Stimulated activated CD8-positive, alpha-beta memory T cell treated with anti-CD3 and anti-CD28 coated beads, Interleukin-4, amount 100 ng/mL, for 1 hour (primary cell): ENCODE results near the gene HHIPL1.

Experiments
- DNase-seq, 2 donors: peaks; one replicate each; pipeline ENCODE4 v3.0.0-alpha.2; 2020; ENCODE audit warnings: low read depth in 2 of 2, low spot score in 1 of 2

The HHIPL1 gene

GRCh38 chr14:99644723-99645544 lies at the start of gene HHIPL1:
HHIPL1 (plus strand) TSS chr14:99645129; CDS start chr14:99645208, 79 bp downstream.
- DNase-seq = no peak

GRCh38 chr14:99595524-99595923 lies 49.4 kb upstream of the HHIPL1 start:
- no peak for DNase-seq

GRCh38 chr14:99596071-99596627 lies 48.8 kb upstream of the HHIPL1 start:
- DNase-seq = no peak

GRCh38 chr14:99596772-99597171 lies 48.2 kb upstream of the HHIPL1 start:
- no peak for DNase-seq

GRCh38 chr14:99597911-99598600 lies 46.9 kb upstream of the HHIPL1 start:
- no peak for DNase-seq

- no peak for DNase-seq
Measured at GRCh38 chr14:99598774-99599173, 46.2 kb upstream of the HHIPL1 start.

- DNase-seq = no peak
Measured at GRCh38 chr14:99599393-99599792, 45.5 kb upstream of the HHIPL1 start.

- no peak for DNase-seq
Measured at GRCh38 chr14:99600232-99600888, 44.6 kb upstream of the HHIPL1 start.

GRCh38 chr14:99601361-99601831 lies 43.5 kb upstream of the HHIPL1 start:
- no peak for DNase-seq

GRCh38 chr14:99602054-99602787 lies 42.7 kb upstream of the HHIPL1 start:
- no peak for DNase-seq

- DNase-seq = no peak
Measured at GRCh38 chr14:99602788-99603415, 42.0 kb upstream of the HHIPL1 start.

GRCh38 chr14:99603471-99604277 lies 41.3 kb upstream of the HHIPL1 start, which contains the start of gene CCDC85C:
CCDC85C (minus strand) TSS chr14:99604207; CDS start chr14:99603959, 248 bp downstream.
- peak in 1 of 2 donors; percentile 11 for DNase-seq

- DNase-seq = peak; percentile 76 to 85
Measured at GRCh38 chr14:99604278-99604765, 40.6 kb upstream of the HHIPL1 start.

- no peak for DNase-seq
Measured at GRCh38 chr14:99604766-99605298, 40.1 kb upstream of the HHIPL1 start.

- peak; percentile 59 to 65 for DNase-seq
Measured at GRCh38 chr14:99605299-99605961, 39.5 kb upstream of the HHIPL1 start.

- no peak for DNase-seq
Measured at GRCh38 chr14:99606359-99606758, 38.6 kb upstream of the HHIPL1 start.

- no peak for DNase-seq
Measured at GRCh38 chr14:99608591-99608990, 36.3 kb upstream of the HHIPL1 start.
